Neural cell (in vitro differentiated cells): ENCODE results near the gene C7orf57. TPM values are rescaled to one million over a fixed set of nuclear protein-coding genes. Genes with fewer than 3 reads are reported as not detected.
A peak's percentile ranks its signal among the peaks of the same experiment; 100 is the strongest.

ENCODE experiments used
- H2AFZ ChIP-seq: fragments of 200-600, 300-800 bp; sonication (generic), shearing (Covaris generic); 2 replicates; pipeline ENCODE4 v1.6.0; 2014; ENCODE audit warnings: low read depth, mild to moderate bottlenecking, antibody characterized with exemption, low read length, moderate library complexity
- H3F3A ChIP-seq: fragments of 200-600 bp; shearing (Covaris generic); 2 replicates; pipeline ENCODE4 v1.6.1; 2016; ENCODE audit warnings: mild to moderate bottlenecking, moderate library complexity, mixed read lengths, antibody characterized with exemption, low read length; ENCODE audit not compliant: insufficient read depth, poor library complexity, severe bottlenecking
- H3K27ac ChIP-seq: fragments of 200-600, 300-800 bp; sonication (generic), shearing (Covaris generic); 2 replicates; pipeline ENCODE4 v1.5.1; 2014; ENCODE audit warnings: mild to moderate bottlenecking, low read length, moderate library complexity
- H3K27me3 ChIP-seq: fragments of 300-800, 200-600 bp; sonication (generic), shearing (Covaris generic); 2 replicates; pipeline ENCODE4 v1.6.0; 2014; ENCODE audit warnings: mild to moderate bottlenecking, low read depth, low read length, moderate library complexity; ENCODE audit not compliant: insufficient read depth
- H3K36me3 ChIP-seq: fragments of 300-800, 200-600 bp; sonication (generic), shearing (Covaris generic); 2 replicates; pipeline ENCODE4 v1.5.1; 2014; ENCODE audit warnings: mild to moderate bottlenecking, antibody characterized with exemption, low read length, moderate library complexity; ENCODE audit not compliant: insufficient read depth
- H3K4me2 ChIP-seq: fragments of 300-800, 200-600 bp; sonication (generic), shearing (Covaris generic); 2 replicates; pipeline ENCODE4 v1.6.0; 2014; ENCODE audit warnings: mild to moderate bottlenecking, low read length
- H3K4me3 ChIP-seq: fragments of 300-800, 200-600 bp; sonication (generic), shearing (Covaris generic); 2 replicates; pipeline ENCODE4 v1.5.1; 2014; ENCODE audit warnings: mild to moderate bottlenecking, low read length, moderate library complexity
- H3K79me2 ChIP-seq: fragments of 200-600 bp; shearing (Covaris generic); replicated peaks from 2 replicates; pipeline ENCODE4 v1.6.0; 2014; ENCODE audit warnings: mild to moderate bottlenecking, low read length, moderate library complexity; ENCODE audit not compliant: insufficient read depth
- H3K9ac ChIP-seq: fragments of 300-800, 200-600 bp; sonication (generic), shearing (Covaris generic); 2 replicates; pipeline ENCODE4 v1.6.1; 2016; ENCODE audit warnings: mild to moderate bottlenecking, low read length, mixed read lengths
- H3K9me2 ChIP-seq: fragments of 200-600 bp; shearing (Covaris generic); 2 replicates; pipeline ENCODE4 v1.6.1; 2016; ENCODE audit warnings: mild to moderate bottlenecking, low read length, mixed read lengths; ENCODE audit not compliant: insufficient read depth
- H3K9me3 ChIP-seq: fragments of 200-600, 300-800 bp; sonication (generic), shearing (Covaris generic); 2 replicates; pipeline ENCODE4 v1.6.1; 2016; ENCODE audit warnings: mild to moderate bottlenecking, mixed run types, low read length, moderate library complexity, mixed read lengths
- H4K20me1 ChIP-seq: fragments of 200-600 bp; shearing (Covaris generic); 2 replicates; pipeline ENCODE4 v1.6.1; 2016; ENCODE audit warnings: mild to moderate bottlenecking, mixed run types; ENCODE audit not compliant: insufficient read depth
- MXI1 ChIP-seq: fragments of 450-650 bp; conservative IDR thresholded peaks from 2 replicates; pipeline ENCODE4 v1.6.1; 2014; ENCODE audit warnings: antibody characterized with exemption, mild to moderate bottlenecking; ENCODE audit not compliant: poor library complexity, severe bottlenecking
- POLR2AphosphoS5 ChIP-seq: IDR thresholded peaks from 2 replicates; pipeline ENCODE4 v1.6.1; 2012
- RAD21 ChIP-seq: fragments of 450-650 bp; conservative IDR thresholded peaks from 2 replicates; pipeline ENCODE4 v1.6.1; 2014; ENCODE audit warnings: antibody characterized with exemption, mild to moderate bottlenecking, moderate library complexity
- SMC3 ChIP-seq: fragments of 450-650 bp; conservative IDR thresholded peaks from 2 replicates; pipeline ENCODE4 v1.6.1; 2014; ENCODE audit warnings: antibody characterized with exemption, mild to moderate bottlenecking, moderate library complexity; ENCODE audit not compliant: poor library complexity
- TAF1 ChIP-seq: IDR thresholded peaks from 2 replicates; pipeline ENCODE4 v1.6.1; 2012; ENCODE audit warnings: low read depth
- polyA plus RNA-seq: library from polyadenylated mRNA; depleted of rRNA; stranded (reverse); fragments of >200 nt; gene quantifications from 2 replicates; pipeline ENCODE4 v1.2.3, GENCODE V29; 2014
- TF ChIP-seq, protein P1 (sequence below): fragments of 450-650 bp; IDR thresholded peaks from 2 replicates; pipeline ENCODE4 v1.5.1; 2014; ENCODE audit warnings: antibody characterized with exemption, mild to moderate bottlenecking, moderate library complexity; ENCODE audit not compliant: poor library complexity, severe bottlenecking
- TF ChIP-seq, protein P2 (sequence below): IDR thresholded peaks from 2 replicates; pipeline ENCODE4 v1.6.1; 2012; ENCODE audit warnings: borderline replicate concordance

The C7orf57 gene
- polyA plus RNA-seq, 1 donor from 2014 or later, result not detected

DNA sequence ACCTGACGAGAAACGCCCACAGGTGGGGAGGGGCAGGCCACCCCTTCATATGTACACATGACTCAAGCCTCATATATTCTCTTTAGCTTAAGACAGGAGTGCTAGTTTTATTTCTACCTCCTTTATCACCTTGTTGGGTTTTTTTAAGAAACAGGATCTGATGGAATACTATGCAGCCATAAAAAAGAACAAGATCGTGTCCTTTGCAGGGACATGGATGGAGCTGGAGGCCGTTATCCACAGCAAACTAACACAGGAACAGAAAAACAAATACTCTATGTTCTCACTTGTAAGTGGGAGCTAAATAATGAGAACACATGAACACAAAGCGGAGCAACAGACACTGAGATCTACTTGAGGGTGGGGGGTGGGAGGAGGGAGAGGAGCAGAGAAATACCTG lies 44.8 kb upstream of the C7orf57 start:
- H3K4me2 ChIP-seq, result no peak overlapping the region
- H3K27me3 ChIP-seq, result no peaks in the 10 kb centered on the region
- no peak overlapping the region for H3K9ac ChIP-seq
- H3F3A ChIP-seq, result no peaks in the 10 kb centered on the region
- H3K9me3 ChIP-seq, result no peaks in the 10 kb centered on the region
- no peak overlapping the region for H2AFZ ChIP-seq
- H4K20me1 ChIP-seq, result no peaks in the 10 kb centered on the region
- no peaks in the 10 kb centered on the region for H3K36me3 ChIP-seq
- H3K27ac ChIP-seq, result no peak overlapping the region
- H3K79me2 ChIP-seq, result no peaks in the 10 kb centered on the region
- H3K4me3 ChIP-seq, result no peak overlapping the region
- H3K9me2 ChIP-seq, result no peaks in the 10 kb centered on the region
- TF ChIP-seq TAF1 (no peak), POLR2AphosphoS5 (no peak), RAD21 (no peak)
- TF ChIP-seq, protein P1, sequence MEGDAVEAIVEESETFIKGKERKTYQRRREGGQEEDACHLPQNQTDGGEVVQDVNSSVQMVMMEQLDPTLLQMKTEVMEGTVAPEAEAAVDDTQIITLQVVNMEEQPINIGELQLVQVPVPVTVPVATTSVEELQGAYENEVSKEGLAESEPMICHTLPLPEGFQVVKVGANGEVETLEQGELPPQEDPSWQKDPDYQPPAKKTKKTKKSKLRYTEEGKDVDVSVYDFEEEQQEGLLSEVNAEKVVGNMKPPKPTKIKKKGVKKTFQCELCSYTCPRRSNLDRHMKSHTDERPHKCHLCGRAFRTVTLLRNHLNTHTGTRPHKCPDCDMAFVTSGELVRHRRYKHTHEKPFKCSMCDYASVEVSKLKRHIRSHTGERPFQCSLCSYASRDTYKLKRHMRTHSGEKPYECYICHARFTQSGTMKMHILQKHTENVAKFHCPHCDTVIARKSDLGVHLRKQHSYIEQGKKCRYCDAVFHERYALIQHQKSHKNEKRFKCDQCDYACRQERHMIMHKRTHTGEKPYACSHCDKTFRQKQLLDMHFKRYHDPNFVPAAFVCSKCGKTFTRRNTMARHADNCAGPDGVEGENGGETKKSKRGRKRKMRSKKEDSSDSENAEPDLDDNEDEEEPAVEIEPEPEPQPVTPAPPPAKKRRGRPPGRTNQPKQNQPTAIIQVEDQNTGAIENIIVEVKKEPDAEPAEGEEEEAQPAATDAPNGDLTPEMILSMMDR, result no peak
- TF ChIP-seq, protein P2, sequence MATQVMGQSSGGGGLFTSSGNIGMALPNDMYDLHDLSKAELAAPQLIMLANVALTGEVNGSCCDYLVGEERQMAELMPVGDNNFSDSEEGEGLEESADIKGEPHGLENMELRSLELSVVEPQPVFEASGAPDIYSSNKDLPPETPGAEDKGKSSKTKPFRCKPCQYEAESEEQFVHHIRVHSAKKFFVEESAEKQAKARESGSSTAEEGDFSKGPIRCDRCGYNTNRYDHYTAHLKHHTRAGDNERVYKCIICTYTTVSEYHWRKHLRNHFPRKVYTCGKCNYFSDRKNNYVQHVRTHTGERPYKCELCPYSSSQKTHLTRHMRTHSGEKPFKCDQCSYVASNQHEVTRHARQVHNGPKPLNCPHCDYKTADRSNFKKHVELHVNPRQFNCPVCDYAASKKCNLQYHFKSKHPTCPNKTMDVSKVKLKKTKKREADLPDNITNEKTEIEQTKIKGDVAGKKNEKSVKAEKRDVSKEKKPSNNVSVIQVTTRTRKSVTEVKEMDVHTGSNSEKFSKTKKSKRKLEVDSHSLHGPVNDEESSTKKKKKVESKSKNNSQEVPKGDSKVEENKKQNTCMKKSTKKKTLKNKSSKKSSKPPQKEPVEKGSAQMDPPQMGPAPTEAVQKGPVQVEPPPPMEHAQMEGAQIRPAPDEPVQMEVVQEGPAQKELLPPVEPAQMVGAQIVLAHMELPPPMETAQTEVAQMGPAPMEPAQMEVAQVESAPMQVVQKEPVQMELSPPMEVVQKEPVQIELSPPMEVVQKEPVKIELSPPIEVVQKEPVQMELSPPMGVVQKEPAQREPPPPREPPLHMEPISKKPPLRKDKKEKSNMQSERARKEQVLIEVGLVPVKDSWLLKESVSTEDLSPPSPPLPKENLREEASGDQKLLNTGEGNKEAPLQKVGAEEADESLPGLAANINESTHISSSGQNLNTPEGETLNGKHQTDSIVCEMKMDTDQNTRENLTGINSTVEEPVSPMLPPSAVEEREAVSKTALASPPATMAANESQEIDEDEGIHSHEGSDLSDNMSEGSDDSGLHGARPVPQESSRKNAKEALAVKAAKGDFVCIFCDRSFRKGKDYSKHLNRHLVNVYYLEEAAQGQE, result no peak

DNA sequence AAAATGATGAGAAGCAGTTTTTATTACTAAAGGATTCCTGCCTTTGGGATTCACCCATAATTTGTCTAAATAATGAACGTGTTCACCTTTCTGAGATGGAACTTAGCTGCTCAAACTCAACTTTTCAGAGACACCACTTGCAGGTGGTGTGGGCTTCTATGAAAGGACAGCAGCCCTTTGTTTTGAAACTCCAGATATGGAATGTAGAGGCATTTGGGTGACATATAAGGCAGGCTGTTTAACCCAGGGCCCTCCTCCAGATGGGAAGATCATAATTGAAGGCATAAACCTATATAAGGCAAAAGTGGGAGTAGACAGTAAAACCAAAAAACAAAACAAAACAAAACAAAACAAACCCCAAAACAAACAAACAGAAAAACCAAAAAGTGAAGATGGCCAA lies 44.1 kb upstream of the C7orf57 start:
- H4K20me1 ChIP-seq, result no peaks in the 10 kb centered on the region
- H3K9me3 ChIP-seq, result no peaks in the 10 kb centered on the region
- no peak overlapping the region for H3K4me3 ChIP-seq
- no peak overlapping the region for H3K27ac ChIP-seq
- no peaks in the 10 kb centered on the region for H3K9me2 ChIP-seq
- no peaks in the 10 kb centered on the region for H3F3A ChIP-seq
- H3K9ac ChIP-seq, result no peak overlapping the region
- H2AFZ ChIP-seq, result no peak overlapping the region
- H3K27me3 ChIP-seq, result no peaks in the 10 kb centered on the region
- no peak for TF ChIP-seq TAF1
- no peaks in the 10 kb centered on the region for H3K79me2 ChIP-seq
- no peak overlapping the region for H3K4me2 ChIP-seq
- H3K36me3 ChIP-seq, result no peaks in the 10 kb centered on the region

DNA sequence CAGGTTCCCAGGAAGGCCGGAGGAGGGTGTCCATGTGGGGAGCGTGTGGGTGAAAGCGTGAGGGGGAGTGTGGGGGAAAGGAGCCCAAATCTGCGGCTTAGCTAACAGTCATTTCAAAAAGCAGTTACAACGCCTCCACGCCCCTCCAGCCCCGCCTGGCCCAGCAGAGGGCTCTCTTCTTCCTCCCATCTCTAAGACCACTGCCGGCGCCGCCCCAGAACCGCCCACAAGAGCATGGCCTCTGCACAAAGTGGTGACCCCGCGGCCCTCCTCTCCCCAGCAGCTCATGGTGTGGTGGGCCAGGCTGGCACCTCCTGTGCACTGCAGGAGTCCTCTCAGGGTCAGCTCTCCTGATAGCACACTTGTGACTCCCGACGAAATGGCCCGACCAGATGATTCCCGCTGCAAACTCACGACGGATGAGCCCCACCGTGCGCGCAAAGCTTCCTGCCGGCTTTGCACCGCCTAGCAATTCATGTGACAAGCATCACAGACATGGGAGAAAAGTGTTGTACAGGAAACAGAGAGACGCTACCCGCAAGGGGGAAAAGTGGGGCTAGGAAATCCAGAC lies 43.5 kb upstream of the C7orf57 start:
- Histone ChIP-seq H4K20me1 (no peaks in the 10 kb centered on the region), H3K79me2 (no peaks in the 10 kb centered on the region), H3K27ac (no peak overlapping the region), H3K36me3 (no peaks in the 10 kb centered on the region), H3K9me2 (no peaks in the 10 kb centered on the region), H3K4me2 (no peak overlapping the region), H3K9ac (no peak overlapping the region), H2AFZ (no peak overlapping the region), H3F3A (no peaks in the 10 kb centered on the region), H3K4me3 (peak overlapping the region; percentile 28), H3K27me3 (no peaks in the 10 kb centered on the region), H3K9me3 (no peaks in the 10 kb centered on the region)
- TF ChIP-seq TAF1 (no peak), SMC3 (no peak), MXI1 (no peak), RAD21 (no peak)
- TF ChIP-seq, protein P2, result no peak
- TF ChIP-seq, protein P1, result no peak
